ENCODE measurements around the gene FRS2.
"Not testable (repeated sequence)": the region's sequence is repeated elsewhere in the genome, so short reads cannot be mapped to it uniquely, and the experiment has no call there.

FRS2 gene

DNA sequence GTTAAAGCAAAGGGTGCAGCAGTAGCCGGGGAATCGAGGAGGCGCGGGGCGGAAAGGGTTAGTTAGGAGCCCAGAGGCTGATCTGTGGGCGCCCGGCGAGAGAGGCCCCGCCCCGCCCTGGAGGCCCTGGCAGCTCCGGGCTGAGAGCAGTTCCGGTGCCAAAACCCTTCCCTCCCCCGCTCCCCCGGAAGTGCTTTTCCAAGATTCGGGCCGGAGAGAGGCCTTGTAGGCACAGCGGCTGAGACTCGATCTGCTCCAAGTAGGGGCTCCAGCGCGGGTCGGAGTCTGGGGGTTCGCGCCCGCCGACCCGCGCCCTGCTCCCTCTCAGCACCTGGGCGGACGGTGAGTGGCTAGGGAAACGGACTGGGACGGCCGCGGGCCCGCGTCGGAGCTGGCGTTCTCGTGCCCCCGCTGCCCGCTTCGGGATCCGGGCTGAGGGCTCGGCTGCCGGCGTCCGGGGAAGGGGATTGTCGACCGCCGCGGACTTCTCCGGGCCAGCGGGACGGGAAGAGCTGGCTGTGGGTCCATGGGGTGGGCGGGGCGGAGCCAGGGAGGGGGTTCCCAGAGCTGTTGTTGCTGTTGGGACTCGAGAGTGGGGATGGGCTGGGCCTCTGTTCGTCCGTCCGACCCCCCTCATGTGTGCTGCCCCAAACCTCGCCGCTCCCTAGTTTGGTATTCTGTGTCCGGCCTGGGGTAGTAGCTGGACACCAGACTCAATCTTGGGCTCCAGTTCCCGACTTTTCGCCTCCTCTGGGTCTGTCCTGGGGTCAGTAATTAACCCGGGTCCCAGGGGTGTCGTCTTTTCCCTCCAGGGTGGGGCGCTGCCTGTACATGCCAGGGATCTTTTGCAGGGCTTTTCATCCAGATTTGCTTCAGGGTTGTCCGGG, at the start of gene FRS2:
Gene FRS2 (plus strand): TSS at position 200 of the 887 bp plus-strand sequence. CDS start 98,643 bp downstream, outside the sequence.
- DNase-seq = peak; percentile 80

DNA sequence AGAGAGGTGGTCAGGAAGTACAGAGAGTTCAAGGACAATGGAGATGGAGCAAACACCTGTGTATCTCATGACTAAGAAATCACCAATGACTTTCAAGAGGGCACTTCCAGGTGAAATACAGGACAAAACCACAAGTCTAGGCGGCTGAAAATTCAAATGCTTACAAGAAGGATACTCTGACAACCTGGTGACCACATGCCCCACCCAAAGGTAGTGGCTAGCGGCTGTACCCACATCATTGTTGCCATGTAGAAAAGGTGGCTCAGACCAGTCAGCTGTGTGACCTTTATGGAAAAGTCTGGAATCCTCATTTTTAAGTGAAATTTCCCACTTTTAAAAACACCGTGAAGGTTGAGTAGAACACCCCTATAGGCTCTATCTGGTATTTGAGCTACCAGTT, 48.6 kb upstream of the FRS2 start:
- DNase-seq = no peak

GRCh38 chr12:69423037-69423905, 46.9 kb upstream of the FRS2 start:
- no peak for DNase-seq

DNA sequence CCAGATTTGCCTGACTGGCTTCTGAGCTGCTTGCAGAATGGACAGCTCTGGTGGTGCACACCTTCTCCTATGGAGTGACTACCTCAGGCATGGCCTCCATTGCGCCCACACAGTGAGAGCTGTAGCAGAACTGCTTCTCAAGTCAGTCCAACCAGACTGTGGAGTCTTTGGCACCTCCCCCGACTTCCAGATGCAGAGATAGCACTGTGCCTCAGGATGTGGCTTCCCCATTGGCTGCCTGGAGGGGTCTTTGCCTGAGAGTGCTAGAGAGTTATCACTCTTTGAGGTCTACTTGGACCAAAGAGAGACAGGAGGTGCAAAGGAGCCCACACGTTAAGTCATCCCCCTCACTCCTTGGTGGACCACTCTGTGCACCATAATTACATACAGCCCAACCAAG, 44.8 kb upstream of the FRS2 start:
- no peak for DNase-seq

GRCh38 chr12:69428351-69429073, 41.7 kb upstream of the FRS2 start:
- DNase-seq = no peak

GRCh38 chr12:69430942-69431590, 39.1 kb upstream of the FRS2 start:
- no peak for DNase-seq

GRCh38 chr12:69431591-69432222, 38.5 kb upstream of the FRS2 start:
- DNase-seq = no peak

DNA sequence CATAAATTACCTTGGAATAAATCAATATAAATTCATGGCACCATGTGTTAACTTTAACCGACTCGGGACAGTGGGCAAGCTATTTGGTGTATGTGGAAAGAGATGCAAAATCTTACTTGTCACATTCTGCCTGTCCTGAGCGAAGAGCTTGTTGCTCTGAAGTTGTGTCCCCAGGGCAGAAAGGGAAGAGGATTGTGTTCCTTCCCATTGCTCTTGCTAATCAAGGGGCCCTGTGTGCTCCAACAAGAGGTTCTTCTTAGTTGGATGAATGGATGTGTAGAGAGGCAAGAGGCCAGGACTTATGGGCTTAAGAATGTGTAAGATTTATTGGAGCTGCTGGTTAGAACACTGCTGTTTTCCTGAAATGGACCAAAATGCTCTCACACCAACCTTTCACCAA, 36.5 kb upstream of the FRS2 start:
- no peak for DNase-seq

DNA sequence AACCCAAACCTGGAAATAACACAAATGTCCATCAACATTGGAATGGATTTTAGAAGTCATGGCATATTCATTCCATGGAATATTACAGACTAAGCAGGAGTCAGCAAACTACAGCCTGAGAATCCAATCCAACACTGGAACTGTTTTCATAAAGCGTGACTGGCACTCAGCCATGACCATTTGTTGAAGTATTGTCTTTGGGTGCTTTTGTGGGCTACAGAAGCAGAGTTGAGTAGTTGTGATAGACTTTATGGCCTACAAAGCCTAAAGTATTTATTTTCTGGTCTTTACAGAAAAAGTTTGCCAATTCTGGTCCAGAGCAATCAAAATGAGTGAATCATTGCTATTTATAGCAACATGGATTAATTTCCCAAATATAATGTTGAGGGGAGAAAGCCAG, 34.5 kb upstream of the FRS2 start:
- DNase-seq = no peak

GRCh38 chr12:69437073-69437472, 33.1 kb upstream of the FRS2 start:
- DNase-seq = no peak

DNA sequence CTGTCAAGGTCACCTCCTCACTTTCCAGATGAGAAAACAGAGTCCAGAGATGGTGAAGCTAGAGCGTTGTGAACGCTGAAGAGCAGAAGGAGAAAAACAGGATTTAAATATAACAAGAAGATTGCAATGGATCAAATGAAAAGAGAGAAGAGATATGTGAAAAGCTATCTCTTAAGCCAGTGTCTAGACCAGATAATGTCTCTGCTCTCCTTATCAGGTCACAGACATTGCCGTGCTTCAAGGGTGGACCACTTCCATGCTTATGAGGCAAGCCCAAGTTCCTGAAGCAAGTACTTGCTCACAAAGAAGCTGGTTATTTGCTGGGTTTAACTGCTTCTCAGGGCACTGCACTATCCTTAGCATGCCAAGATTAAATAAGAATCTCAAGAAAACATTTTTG, 31.6 kb upstream of the FRS2 start:
- DNase-seq = no peak

- DNase-seq = no peak
Observed at GRCh38 chr12:69440016-69440415, 30.2 kb upstream of the FRS2 start.

DNA sequence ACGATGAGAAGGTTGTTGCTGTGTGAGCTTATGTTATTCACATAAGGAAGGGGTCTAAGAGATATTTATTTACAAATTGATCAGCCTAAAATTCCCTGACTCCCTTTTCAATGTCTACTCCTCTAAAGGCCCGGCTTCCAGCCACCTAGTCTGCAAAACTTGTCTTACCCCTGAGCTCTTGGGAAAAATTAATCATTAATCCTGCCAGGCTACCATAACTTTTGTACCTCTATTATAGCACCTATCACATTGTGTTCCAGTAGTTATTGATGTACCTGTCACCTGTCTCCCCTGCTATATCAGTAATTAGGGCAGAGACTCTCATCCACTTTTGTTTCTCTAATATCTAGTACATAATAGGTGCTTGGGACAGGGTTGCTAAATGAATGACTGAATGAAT, 29.3 kb upstream of the FRS2 start:
- no peak for DNase-seq

DNA sequence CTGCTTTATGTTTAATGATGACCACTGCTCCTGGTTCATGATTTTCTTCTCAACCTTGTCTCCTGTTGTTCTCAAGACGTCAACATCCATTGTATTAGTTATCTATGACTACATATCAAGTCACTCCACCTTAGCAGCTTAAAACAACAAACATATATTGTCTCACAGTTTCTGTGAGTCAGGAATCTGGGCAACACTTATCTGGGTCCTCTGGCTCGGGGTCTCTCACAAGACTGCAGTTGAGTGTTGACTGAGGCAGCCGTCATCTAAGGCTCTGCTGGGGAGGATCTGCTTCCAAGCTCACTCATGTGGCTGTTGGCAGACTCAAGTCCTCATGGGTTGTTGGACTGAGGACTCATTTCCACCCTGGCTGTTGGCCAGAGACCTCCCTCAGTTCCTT, 27.3 kb upstream of the FRS2 start:
- DNase-seq = peak; percentile 76

DNA sequence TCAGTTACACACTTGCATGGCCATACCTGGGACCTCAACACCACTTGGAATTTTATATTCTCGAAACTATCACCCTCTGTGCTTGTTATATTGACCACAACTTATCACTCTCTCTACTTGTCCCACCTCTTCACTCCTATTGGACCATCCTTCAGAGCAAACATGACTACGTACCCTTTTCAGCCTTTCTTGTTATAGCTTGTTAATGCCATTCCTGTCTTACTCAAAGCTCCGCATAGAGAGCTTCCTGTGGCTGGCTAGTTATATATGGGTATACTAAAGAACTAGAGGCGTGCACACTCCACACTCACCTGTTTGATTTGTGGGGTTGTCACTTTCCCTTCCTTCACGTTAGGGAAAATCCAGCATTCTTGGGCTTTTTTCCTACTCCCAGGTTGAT, 26.3 kb upstream of the FRS2 start:
- no peak for DNase-seq

DNA sequence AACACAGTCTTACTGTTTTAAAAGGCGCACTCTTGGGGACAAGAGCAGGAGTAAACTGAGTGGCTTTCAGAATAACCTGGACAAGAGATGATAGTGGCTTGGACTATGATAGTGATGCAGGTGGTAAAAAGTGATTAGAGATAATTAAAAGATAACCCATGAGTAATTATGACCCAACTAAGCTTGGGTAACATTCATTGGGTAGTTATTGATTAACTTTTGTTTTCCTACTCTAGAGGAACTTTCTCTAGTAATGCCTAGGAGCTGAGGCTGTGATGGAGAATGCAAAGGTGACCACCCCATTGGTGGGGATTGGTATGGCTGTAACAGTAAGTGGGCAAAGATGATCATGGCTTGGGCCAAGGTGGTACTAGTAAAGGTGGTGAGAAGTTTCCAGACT, 22.3 kb upstream of the FRS2 start:
- DNase-seq = no peak

GRCh38 chr12:69452598-69453132, 17.5 kb upstream of the FRS2 start:
- DNase-seq = not testable (repeated sequence)

DNA sequence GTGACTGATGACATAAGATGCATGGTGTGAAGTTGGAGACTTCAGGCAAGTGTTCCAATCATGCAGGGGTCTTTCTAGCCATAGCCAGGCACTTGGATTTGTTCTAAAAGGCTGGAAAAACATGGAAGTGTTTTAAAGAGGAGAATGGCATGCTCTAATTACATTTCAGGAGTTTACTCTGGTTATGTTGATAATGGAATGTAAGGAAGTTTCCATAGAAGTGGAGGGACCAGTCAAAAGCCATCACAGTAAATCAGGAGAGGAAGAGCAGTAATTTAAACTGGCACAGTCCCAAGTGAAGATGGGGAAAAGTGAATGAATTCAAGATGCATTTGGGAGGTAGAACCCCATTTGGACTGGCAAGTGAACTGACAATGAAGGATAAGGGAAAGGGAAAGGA, 13.9 kb upstream of the FRS2 start:
- no peak for DNase-seq

- DNase-seq = no peak
Observed at GRCh38 chr12:69457433-69457832, 12.8 kb upstream of the FRS2 start.

DNA sequence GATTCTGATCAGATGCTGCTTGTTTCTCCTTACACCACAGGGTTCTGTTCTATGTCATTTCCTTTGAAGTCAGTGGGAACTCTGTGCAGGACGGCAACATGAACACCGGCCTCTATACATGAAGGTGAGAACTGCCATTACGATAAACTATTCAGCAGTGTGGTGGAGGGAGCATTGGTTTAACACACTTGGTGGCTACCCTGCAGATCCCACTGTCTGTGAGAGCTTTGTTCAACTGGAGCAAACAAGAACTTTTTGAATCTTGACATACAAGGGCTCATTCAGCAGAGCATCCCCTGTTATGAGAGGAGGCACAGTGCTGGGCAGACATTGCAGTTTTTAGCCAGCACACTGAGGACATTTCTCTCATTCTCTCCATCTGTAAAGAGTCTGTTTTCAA, 10.7 kb upstream of the FRS2 start:
- DNase-seq = no peak

GRCh38 chr12:69464428-69464827, 5.8 kb upstream of the FRS2 start:
- DNase-seq = no peak

- no peak for DNase-seq
Observed at GRCh38 chr12:69466867-69467266, 3.3 kb upstream of the FRS2 start.
